Liver (tissue), 9 donors: Measurements from ENCODE around the gene ADAT2. TPM values are rescaled to one million over a fixed set of nuclear protein-coding genes. Genes with fewer than 3 reads are reported as not detected.
A peak's percentile ranks its signal among the peaks of the same experiment; 100 is the strongest.

Experiments
- DNase-seq: peaks from one replicate; pipeline ENCODE4 v3.0.0-alpha.2; 2017; ENCODE audit warnings: low spot score
- H3K27ac ChIP-seq, 2 donors: one replicate each; pipeline ENCODE4 v1.7.0; 2013; ENCODE audit warnings: inconsistent platforms in 2 of 2, low read length in 2 of 2, control low read depth in 1 of 2, low read depth in 1 of 2, mild to moderate bottlenecking in 1 of 2
- H3K27me3 ChIP-seq, 4 donors: one replicate each; pipeline versions ENCODE4 v1.6.1 to v1.7.0; 2013; ENCODE audit warnings: low read length in 3 of 4, inconsistent platforms in 1 of 4, mild to moderate bottlenecking in 1 of 4, moderate library complexity in 1 of 4; ENCODE audit not compliant: control insufficient read depth in 4 of 4, insufficient read depth in 4 of 4
- H3K36me3 ChIP-seq, 4 donors: one replicate each; pipeline versions ENCODE4 v1.6.1 to v1.7.0; 2013; ENCODE audit warnings: low read length in 3 of 4, mild to moderate bottlenecking in 3 of 4, low read depth in 1 of 4, moderate library complexity in 1 of 4; ENCODE audit not compliant: control insufficient read depth in 4 of 4, insufficient read depth in 3 of 4
- H3K4me1 ChIP-seq, 4 donors: one replicate each; pipeline versions ENCODE4 v1.6.1 to v1.7.0; 2013; ENCODE audit warnings: low read length in 3 of 4, mild to moderate bottlenecking in 3 of 4, moderate library complexity in 1 of 4; ENCODE audit not compliant: control insufficient read depth in 4 of 4, insufficient read depth in 4 of 4
- H3K4me3 ChIP-seq, 3 donors: one replicate each; pipeline versions ENCODE4 v1.6.1 to v1.7.0; 2013; ENCODE audit warnings: low read length in 3 of 3, control low read depth in 1 of 3, low read depth in 1 of 3, mild to moderate bottlenecking in 1 of 3
- H3K9ac ChIP-seq, 2 donors: one replicate each; pipeline ENCODE4 v1.7.0; 2013; ENCODE audit warnings: low read length in 2 of 2, mild to moderate bottlenecking in 2 of 2, moderate library complexity in 2 of 2, control low read depth in 1 of 2, low read depth in 1 of 2
- H3K9me3 ChIP-seq, 4 donors: one replicate each; pipeline versions ENCODE4 v1.6.1 to v1.7.0; 2013; ENCODE audit warnings: low read length in 3 of 4; ENCODE audit not compliant: control insufficient read depth in 4 of 4
- ATF3 ChIP-seq: IDR thresholded peaks from 2 replicates; pipeline ENCODE4 v1.6.1; 2016; ENCODE audit warnings: antibody characterized with exemption
- CTCF ChIP-seq: fragments of 150-350 bp; IDR thresholded peaks from 2 replicates; pipeline ENCODE4 v1.5.1; 2017; ENCODE audit warnings: improper control_type of control experiment, low read depth, low read length; ENCODE audit not compliant: missing input control
- EGR1 ChIP-seq, 2 donors: IDR thresholded peaks; 2 replicates each; pipeline ENCODE4 v1.6.1; 2016 to 2018; ENCODE audit warnings: antibody characterized with exemption in 2 of 2, low read depth in 2 of 2
- FOXA1 ChIP-seq: IDR thresholded peaks from 2 replicates; pipeline ENCODE4 v1.6.1; 2016; ENCODE audit warnings: antibody characterized with exemption
- FOXA2 ChIP-seq: IDR thresholded peaks from 2 replicates; pipeline ENCODE4 v1.6.1; 2016; ENCODE audit warnings: antibody characterized with exemption
- GABPA ChIP-seq, 2 donors: IDR thresholded peaks in 1 of 2; conservative IDR thresholded peaks in 1 of 2; 2 replicates each; pipeline ENCODE4 v1.6.1; 2016; ENCODE audit warnings: antibody characterized with exemption in 2 of 2, mild to moderate bottlenecking in 1 of 2, moderate library complexity in 1 of 2
- HNF4A ChIP-seq, 2 donors: conservative IDR thresholded peaks; 2 replicates each; pipeline ENCODE4 v1.6.1; 2016; ENCODE audit warnings: antibody characterized with exemption in 2 of 2, mild to moderate bottlenecking in 2 of 2
- HNF4G ChIP-seq: IDR thresholded peaks from 2 replicates; pipeline ENCODE4 v1.6.1; 2016; ENCODE audit warnings: antibody characterized with exemption
- JUND ChIP-seq, 2 donors: IDR thresholded peaks; 2 replicates each; pipeline ENCODE4 v1.6.1; 2016; ENCODE audit warnings: antibody characterized with exemption in 2 of 2
- MAX ChIP-seq: IDR thresholded peaks from 2 replicates; pipeline ENCODE4 v1.6.1; 2016; ENCODE audit warnings: antibody characterized with exemption
- NR2F2 ChIP-seq: IDR thresholded peaks from 2 replicates; pipeline ENCODE4 v1.6.1; 2016; ENCODE audit warnings: antibody characterized with exemption
- RAD21 ChIP-seq, 2 donors: IDR thresholded peaks; 2 replicates each; pipeline ENCODE4 v1.6.1; 2016; ENCODE audit warnings: antibody characterized with exemption in 2 of 2, mild to moderate bottlenecking in 2 of 2
- REST ChIP-seq: IDR thresholded peaks from 2 replicates; pipeline ENCODE4 v1.6.1; 2016; ENCODE audit warnings: antibody characterized with exemption, mild to moderate bottlenecking
- RXRA ChIP-seq, 2 donors: IDR thresholded peaks; 2 replicates each; pipeline ENCODE4 v1.6.1; 2017 to 2018; ENCODE audit warnings: antibody characterized with exemption in 2 of 2, mild to moderate bottlenecking in 1 of 2
- SP1 ChIP-seq: IDR thresholded peaks from 2 replicates; pipeline ENCODE4 v1.6.1; 2018; ENCODE audit warnings: antibody characterized with exemption, mild to moderate bottlenecking
- TAF1 ChIP-seq: conservative IDR thresholded peaks from 2 replicates; pipeline ENCODE4 v1.6.1; 2016; ENCODE audit warnings: antibody characterized with exemption, mild to moderate bottlenecking
- YY1 ChIP-seq: IDR thresholded peaks from 2 replicates; pipeline ENCODE4 v1.6.1; 2016; ENCODE audit warnings: antibody characterized with exemption, mild to moderate bottlenecking
- ZBTB33 ChIP-seq: IDR thresholded peaks from 2 replicates; pipeline ENCODE4 v1.6.1; 2016; ENCODE audit warnings: antibody characterized with exemption
- WGBS: extraction: QIAGEN DNeasy Blood & Tissue Kit; methylation state at CpG from one replicate; pipeline ENCODE4 v1.1.7; 2013; 5-methylcytosine and 5-hydroxymethylcytosine counted together
- polyA plus RNA-seq, 2 donors: library from polyadenylated mRNA; stranded (reverse) in 1 of 2; unstranded in 1 of 2; fragments of 200-250 nt in 1 of 2; fragments of >200 nt in 1 of 2; fragmentation: Nextera tagmentation in 1 of 2; extraction: Ambion mirVana in 1 of 2; gene quantifications; one replicate each; pipeline versions ENCODE4 v1.2.1 to v1.2.3, GENCODE V29; 2013 to 2015
- total RNA-seq, 2 donors: library from RNA; depleted of rRNA; stranded (reverse); fragments of >200 nt; gene quantifications; one replicate each; pipeline ENCODE4 v1.2.3, GENCODE V29; 2014
- donor health status: healthy.
- donor health status: healthy.
- donor health status: healthy.
- donor health status: healthy.
- donor health status: healthy.

Gene ADAT2
- total and polyA plus RNA-seq, 4 donors: 1.4 to 3.7 (median 2.5) TPM

- peak; percentile 19 to 27 for TF ChIP-seq RAD21 (IDR thresholded peaks at IDR 0.05)
- TF ChIP-seq NR2F2: no peak
- TF ChIP-seq HNF4G: peak; percentile 6
- no peak for TF ChIP-seq REST
- peak; percentile 39 for TF ChIP-seq FOXA1
- no peak for TF ChIP-seq ATF3
- no peak for TF ChIP-seq CTCF
- TF ChIP-seq ZBTB33: no peak
- TF ChIP-seq TAF1: no peak
- no peak for TF ChIP-seq GABPA (IDR thresholded peaks at IDR 0.05 in 1 of 2, conservative IDR thresholded peaks at IDR 0.05 in 1 of 2)
- peak; percentile 69 to 86 for TF ChIP-seq JUND (IDR thresholded peaks at IDR 0.05)
- TF ChIP-seq YY1: peak; percentile 19
- peak; percentile 58 to 78 for TF ChIP-seq RXRA (IDR thresholded peaks at IDR 0.05)
- TF ChIP-seq MAX: peak; percentile 43
- peak; percentile 34 for TF ChIP-seq SP1
- TF ChIP-seq FOXA2: peak; percentile 58
- peak in 1 of 2 donors; percentile 33 for TF ChIP-seq EGR1 (IDR thresholded peaks at IDR 0.05; ENCODE audit: low read depth in 2 of 2)
- TF ChIP-seq HNF4A (conservative IDR thresholded peaks at IDR 0.05): peak; percentile 79 to 86
- Histone ChIP-seq H3K4me1 (peaks cover 0 to 7% (median 1%) of the 10 kb centered on the region in 4 donors), H3K4me3 (no peak overlapping the region), H3K27ac (no peak overlapping the region), H3K27me3 (no peaks in the 10 kb centered on the region), H3K9ac (no peak overlapping the region), H3K9me3 (no peaks in the 10 kb centered on the region), H3K36me3 (no peaks in the 10 kb centered on the region)
- 21% methylated on average over 1 of the region's 1 CpG for WGBS
- DNase-seq: no peak
Observed at GRCh38 chr6:143410859-143411270, 39.6 kb downstream of the ADAT2 start.
